GM12872 (cell line): ENCODE data around the gene GLDN.

Experiments used
- TF ChIP-seq, protein P1 (sequence below): IDR thresholded peaks from 3 replicates; pipeline ENCODE4 v1.5.1; 2011; ENCODE audit warnings: low read depth, mild to moderate bottlenecking, low read length, moderate library complexity; ENCODE audit not compliant: insufficient read depth

The GLDN gene

DNA sequence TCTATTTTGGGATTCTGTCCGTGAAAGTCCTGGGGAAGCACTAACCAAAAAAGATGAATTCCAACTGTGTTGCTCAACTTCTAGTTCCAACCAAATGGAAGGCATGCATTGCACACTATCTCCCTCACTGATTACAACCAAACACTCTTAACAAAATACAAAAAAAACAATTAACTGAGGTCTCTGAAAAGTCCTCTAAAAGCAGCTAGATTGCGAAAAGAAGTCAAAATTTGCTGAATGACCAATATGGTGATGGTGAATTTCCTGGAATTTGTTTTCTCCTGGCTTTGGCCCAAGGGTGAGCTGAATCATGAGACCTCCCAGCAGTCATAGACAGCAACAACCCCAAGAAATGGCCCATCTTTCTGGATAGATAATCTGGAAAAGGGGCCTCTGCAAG, 31.4 kb upstream of the GLDN start:
- TF ChIP-seq, protein P1, sequence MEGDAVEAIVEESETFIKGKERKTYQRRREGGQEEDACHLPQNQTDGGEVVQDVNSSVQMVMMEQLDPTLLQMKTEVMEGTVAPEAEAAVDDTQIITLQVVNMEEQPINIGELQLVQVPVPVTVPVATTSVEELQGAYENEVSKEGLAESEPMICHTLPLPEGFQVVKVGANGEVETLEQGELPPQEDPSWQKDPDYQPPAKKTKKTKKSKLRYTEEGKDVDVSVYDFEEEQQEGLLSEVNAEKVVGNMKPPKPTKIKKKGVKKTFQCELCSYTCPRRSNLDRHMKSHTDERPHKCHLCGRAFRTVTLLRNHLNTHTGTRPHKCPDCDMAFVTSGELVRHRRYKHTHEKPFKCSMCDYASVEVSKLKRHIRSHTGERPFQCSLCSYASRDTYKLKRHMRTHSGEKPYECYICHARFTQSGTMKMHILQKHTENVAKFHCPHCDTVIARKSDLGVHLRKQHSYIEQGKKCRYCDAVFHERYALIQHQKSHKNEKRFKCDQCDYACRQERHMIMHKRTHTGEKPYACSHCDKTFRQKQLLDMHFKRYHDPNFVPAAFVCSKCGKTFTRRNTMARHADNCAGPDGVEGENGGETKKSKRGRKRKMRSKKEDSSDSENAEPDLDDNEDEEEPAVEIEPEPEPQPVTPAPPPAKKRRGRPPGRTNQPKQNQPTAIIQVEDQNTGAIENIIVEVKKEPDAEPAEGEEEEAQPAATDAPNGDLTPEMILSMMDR = no peak

DNA sequence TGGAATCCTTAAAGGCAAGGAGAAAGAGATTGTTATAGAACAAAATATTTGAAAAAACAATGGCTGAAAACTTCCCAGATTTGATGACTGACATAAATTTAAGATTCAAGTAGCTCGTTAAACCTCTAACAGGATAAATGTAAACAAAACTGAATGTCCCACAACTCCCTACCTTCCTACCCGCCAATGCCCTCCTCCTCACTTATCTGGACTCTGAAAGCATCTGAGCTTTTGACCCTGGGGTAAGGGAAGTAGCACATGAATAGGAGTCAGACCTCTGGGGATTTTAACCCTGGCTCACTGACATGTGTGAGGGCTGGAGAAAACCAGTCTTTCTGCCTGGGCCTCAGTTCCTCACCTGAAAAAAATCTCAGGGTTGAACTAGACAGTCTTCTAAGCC, 29.9 kb upstream of the GLDN start:
- TF ChIP-seq, protein P1 = no peak

DNA sequence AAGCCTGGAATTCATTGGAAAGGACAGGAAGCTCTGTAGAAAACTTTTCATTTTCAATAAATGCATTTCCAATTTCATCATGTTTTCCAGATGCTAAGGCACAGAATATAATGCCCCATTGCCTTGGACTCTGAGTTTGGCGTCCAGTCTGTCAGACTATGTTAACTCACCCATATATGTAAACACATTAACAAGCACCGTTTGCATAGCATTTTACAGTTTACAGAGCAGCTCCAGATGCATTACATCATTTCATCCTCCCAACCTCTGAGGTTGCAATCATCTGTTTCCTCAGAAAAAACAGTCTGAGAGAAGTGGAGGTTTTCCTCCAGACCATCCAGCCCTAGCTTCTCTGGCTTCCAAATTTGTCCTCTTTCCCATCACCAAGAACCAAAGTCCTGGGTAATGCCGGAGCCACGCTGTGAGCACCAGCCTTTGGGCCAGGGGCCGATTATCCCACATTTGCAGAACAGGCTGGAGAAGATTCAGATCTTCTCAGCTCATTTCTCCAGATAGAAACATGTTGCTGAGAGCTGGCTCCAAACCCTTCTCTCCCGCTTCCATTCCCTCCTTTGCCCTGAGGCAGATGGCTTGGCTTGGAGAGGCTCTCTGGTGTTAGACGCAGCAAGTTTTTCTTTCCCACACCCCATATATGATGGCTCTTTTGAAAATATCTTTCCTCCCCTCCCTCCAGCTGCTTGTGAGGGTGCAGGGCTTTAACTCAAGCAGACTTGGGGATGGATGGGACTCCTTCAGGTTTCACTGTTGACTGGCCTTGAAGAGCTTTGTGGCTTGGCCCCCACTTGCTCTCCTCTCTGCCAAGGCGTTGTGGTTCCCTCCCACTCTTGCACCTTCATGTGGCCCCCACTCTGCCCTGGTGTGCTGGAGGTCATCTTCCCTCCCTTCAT, 29.0 kb upstream of the GLDN start:
- TF ChIP-seq, protein P1 = no peak

DNA sequence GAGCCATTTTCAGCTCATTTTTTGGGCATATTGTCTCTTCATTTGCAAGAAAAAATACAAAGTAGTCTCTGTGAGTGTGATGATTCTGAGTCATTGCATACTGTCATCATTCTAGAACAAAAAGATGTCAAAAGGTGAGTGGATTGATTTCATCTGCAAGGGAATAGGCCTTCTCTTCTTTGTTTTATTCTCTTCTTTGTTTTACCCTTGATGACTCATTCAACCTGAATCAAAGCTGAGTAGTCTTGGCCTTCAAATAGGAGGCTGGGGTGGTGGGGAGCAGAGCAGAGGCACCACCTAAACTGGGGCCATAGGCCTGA, 28.4 kb upstream of the GLDN start:
- TF ChIP-seq, protein P1 = no peak

DNA sequence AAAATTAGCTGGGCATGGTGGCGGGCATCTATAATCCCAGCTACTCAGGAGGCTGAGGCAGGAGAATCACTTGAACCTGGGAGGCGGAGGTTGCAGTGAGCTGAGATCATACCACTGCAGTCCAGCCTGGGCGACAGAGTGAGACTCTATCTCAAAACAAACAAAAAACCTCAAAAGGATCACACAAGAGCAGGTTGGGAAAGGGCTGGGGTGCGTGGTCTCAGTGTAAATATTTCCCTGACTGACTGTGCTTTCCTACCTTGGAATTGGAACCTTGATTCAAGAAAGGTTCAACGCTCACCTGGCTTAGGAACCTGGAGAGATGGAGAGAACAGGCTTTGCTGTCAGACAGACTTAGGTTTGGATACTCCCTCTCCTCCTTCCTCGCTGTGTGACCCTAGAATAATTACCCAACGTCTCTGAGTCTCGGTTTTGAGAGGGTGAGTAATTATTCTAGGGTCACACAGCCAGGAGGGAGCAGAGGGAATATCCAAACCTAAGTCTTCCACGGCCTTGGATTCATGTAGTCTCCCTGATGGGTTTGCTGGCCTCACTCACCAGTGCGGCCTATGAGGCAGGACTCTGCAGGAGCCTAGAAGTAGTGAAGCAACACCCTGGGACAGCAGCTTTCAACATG, 27.7 kb upstream of the GLDN start:
- TF ChIP-seq, protein P1 = no peak

DNA sequence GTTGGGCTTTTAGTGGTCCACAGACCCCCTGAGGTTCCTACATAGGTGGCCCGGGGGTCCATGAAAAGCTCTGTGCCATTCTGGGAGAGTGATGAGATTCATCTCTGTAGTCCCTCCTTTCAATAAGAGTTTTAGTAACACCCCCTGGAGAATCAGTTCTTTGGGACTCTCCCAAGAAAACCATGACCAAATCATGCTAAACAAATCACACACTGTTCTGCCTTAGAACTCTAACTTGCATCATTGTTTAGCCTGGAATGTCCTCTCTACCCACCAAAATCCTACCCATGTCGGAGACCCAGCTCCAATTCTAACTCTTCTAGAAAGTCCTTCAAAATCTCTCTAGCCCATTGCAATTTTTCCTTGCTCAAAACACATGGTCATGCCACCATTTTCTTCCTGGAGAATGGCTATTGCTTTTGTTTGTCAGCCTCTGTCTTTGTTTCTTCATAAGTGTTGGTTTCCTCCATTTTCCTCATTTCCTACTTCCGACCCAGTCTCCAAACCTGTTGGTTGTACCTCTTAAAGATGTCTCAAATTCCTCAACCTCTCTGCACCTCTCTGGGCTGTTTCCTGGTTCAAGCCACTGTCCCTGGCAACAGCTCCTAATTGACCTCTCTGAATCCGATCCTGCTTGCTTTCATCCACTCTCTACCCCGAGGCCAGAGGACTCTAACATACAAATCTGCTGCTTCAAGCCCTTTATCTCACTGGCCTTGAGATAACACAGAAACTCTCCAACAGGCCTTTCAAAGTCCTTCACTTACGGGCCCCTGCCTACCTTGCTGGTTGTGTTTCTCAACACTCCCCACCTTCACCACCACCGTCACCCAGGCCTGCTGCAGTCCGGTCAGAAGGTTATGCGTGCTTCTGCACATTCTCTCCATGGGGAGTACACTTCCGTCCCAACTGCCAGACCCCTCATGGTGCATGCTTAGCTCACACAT, 26.8 kb upstream of the GLDN start:
- TF ChIP-seq, protein P1 = no peak

DNA sequence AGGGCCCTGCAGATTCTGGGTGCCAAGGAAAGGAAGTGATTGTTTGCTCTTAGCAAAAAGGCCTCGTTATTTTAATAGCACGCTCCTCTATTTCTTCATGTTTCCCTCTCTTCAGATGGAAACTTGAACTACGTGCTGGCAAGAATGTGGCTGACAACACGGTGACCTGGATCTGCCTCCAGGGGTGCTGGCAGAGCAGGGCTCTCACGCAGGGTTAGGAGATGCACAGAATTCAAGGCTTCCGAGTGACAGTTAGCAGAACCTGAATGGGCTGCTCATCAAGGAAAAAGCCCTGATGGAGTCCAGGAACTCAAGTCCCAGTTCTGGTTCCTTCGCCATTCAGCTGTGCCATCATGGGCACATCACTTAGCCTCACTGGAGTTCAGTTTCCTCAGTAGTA, 25.7 kb upstream of the GLDN start:
- TF ChIP-seq, protein P1 = no peak
